Measurements from ENCODE around the gene C17orf107.
"Not testable (repeated sequence)": the region's sequence is repeated elsewhere in the genome, so short reads cannot be mapped to it uniquely, and the experiment has no call there.

The C17orf107 gene

DNA sequence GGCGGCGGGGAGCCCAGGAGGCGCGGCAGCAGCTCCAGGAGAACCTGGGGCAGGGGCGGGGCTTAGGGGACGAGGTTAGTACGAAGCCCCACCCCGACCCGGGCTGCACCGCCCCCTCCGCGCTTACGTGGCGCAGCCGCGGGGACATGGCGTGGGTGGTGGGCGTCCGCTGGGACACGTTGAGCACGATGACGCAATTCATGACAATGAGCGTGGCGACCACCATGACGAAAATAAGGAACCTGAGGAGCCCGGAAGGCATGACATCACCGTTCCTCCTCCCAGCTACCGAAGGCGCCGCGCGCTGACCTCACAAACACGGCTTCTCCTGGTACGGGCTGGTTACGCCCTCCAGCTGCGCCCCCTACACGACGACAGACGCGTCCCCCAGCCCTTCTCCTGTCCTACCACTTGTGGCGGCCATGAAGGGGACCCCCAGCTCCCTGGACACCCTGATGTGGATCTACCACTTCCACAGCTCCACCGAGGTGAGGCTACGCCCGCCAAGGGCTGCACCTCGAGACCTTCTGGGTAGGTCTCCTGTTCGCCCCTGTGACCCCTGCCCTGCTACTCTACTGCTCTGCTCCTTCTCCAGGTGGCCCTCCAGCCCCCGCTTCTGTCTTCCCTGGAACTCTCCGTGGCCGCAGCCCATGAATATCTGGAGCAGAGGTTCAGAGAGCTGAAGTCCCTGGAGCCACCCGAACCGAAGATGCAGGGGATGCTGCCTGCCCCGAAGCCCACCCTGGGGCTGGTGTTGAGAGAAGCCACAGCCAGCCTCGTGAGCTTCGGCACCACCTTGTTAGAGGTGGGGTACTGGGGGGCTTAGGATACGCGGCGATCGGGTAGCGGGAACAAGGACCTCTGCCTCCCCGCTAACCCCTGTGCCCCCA, at the start of gene C17orf107:
Gene C17orf107, plus strand, starts transcription at position 196 of the 890 bp plus-strand sequence. Its CDS starts 227 bp downstream, at position 423.
- peak; percentile 96 for DNase-seq

- no peak for DNase-seq
These were observed 49.1 kb upstream of the C17orf107 start for GRCh38 chr17:4850246-4850645.

GRCh38 chr17:4851084-4851483, 48.3 kb upstream of the C17orf107 start:
- DNase-seq: no peak

- DNase-seq: no peak
These were observed 46.6 kb upstream of the C17orf107 start for GRCh38 chr17:4852567-4853207.

DNA sequence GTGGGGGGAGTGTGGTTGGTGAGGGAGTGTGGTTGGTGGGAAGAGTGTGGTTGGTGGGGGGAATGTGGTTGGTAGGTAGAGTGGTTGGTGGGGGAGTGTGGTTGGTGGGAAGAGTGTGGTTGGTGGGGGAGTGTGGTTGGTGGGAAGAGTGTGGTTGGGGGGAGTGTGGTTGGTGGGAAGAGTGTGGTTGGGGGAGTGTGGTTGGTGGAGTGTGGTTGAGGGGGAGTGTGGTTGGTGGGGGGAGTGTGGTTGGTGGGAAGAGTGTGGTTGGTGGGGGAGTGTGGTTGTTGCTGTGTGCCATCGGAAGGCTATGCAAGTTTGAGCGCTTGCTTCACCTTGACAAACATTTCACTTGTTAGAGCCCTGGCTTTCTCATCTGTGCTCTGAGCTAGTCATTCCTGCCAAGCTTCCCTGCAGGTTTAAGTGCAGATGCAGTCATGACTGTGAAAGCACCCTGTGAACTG, 46.1 kb upstream of the C17orf107 start:
- DNase-seq: no peak

DNA sequence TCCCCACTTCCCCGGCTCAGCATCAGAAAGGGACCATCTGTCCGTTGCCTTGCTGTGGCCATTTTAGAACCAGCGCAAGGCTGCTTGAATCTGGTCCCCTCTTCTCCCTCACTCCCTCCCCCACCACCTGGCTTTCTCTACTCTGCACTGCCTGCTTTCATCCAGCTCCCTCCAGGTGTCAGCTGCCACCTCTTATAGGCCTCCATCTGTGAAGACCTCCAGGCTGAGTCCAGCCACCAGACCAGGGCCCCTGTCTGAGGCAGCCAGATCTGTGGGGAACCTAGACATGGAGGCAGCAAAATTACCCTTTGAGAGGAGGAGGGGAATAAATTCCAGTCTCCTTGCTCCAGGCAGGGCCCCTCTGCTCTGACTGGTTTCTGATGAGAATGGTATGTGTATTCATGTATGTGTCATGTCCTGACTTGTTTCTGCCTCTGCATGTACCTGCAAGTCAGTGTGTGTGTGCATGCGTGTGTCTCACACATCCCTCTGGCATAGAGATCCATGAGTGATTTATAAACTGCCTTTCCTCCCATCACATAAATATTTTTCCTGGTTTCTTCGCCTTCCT, 45.1 kb upstream of the C17orf107 start:
- DNase-seq: no peak

- no peak for DNase-seq
These were observed 42.9 kb upstream of the C17orf107 start for GRCh38 chr17:4856271-4856936.

DNA sequence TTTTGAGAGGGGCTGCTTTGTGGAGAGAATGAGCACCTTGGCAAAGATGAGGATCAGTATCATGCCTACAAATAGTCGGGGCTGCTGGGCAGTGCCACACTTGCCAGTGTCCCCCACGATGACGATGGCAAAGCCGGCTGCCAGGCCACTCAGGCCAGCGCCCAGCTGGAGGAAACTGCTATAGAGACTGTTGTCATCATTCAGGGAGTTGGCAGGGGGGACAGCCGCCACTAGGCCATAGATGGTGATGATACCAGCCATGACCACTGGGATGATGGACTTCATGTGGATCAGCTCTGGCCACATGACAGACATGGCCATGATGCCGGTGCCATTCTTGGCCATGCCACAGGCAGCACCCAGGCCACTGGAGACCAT, 42.4 kb upstream of the C17orf107 start:
- no peak for DNase-seq

GRCh38 chr17:4857347-4857746, 42.0 kb upstream of the C17orf107 start:
- not testable (repeated sequence) for DNase-seq

DNA sequence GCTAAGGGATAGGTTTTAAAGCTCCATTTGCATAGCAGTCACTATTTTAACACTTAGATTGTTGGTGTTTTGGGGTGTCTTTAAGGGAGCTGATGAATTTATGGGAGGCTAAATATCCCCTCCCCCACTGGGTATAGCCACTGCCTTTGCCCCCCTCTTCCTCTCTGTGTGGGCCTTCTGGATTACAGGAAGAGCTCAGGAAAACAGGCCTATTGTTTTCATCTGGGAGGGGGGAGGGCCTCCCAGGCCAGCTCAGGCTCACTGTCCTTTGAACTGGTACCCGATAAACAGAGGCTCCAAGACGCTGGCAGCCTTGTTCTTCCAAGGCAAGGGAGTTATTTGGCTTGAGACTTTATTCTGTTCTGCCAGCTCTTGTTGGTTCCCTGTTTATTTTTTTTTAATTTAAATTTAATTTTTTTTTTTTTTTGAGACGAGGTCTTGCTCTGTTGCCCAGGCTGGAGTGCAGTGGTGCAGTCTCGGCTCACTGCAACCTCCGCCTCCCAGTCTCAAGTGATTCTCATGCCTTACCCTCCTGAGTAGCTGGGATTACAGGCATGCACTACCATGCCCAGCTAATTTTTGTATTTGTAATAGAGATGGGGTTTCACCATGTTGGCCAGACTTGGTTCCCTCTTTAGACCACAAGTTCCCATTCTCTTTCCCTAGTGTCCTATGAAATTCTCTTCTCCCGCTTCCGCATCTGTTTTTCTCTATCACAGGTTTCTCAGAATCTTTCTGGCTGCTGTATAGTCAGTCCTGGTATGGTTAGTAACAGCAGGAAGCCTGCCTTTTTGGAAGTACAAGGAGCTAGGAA, 41.1 kb upstream of the C17orf107 start:
- no peak for DNase-seq

DNA sequence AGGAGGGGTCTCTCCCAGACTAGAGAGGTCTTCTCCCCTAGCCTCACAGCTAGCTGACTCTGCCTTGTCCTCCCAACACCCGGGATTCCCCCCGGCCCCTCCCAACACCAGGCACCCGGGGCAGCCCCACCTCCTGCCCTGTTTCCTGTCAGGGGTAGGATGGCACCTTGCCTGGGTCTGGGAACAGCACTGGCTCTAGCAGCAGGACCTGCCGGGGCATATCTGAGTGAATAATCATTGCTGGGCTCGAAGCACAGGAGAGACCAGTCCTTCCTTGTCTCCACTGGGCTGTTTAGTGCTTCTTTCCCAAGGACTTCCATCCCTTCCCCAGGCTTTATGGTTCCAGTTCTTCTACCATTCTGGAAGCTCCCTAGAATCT, 40.5 kb upstream of the C17orf107 start:
- DNase-seq: no peak

GRCh38 chr17:4859816-4860625, 39.3 kb upstream of the C17orf107 start:
- DNase-seq: no peak

- DNase-seq: no peak
These were observed 38.7 kb upstream of the C17orf107 start for GRCh38 chr17:4860651-4861050.

DNA sequence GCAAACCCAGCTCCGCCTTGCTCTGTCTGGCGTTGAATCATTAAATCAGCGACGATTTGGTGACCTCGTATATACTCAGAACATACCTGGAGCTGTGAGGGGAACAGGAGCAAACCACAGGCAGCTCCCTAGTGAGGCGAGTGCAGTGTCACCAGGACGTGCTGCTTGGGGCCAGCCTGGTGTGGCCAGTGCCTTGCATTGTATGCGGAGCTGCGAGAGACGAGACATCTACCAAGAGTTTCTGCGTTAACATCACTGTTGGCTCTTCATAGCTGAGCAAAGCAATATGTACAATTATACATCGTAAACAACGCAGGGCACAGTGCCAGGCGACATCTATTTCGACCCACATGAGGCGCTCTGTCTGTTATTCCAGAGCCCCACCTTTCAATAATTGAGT, 38.3 kb upstream of the C17orf107 start:
- DNase-seq: no peak

- no peak for DNase-seq
These were observed 36.6 kb upstream of the C17orf107 start for GRCh38 chr17:4862720-4863119.

DNA sequence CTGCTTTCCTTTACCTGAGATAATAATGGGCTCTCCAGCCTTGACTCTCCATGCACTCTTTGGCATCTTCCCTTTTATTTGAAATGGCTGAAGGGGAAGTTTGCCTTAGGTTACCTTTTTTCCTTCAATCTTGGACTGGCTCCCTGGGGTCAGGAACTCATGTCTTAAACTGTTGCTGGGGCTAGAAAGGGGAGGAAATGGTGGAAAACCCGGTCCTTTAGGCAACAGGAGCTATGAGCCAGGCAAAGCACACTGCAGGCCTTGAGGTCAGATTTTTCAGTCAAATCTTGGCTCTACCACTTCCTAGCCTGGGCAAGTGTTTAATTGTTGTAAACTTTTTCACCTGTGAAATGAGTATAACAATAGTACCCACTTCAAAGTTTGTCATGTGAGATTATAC, 36.0 kb upstream of the C17orf107 start:
- no peak for DNase-seq

DNA sequence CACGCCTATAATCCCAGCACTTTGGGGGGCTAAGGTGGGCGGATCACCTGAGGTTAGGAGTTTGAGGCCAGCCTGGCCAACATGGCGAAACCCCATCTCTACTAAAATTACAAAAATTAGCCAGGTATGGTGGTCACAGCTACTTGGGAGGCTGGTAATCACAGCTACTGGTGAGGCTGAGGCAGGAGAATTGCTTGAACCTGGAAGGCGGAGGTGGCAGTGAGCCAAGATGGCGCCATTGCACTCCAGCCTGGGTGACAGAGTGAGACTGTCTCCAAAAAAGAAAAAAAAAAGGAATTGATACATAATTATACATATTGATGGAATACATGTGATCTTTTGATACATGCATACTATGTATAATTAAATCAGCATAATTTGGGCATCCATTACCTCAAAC, 31.8 kb upstream of the C17orf107 start:
- DNase-seq: not testable (repeated sequence)

DNA sequence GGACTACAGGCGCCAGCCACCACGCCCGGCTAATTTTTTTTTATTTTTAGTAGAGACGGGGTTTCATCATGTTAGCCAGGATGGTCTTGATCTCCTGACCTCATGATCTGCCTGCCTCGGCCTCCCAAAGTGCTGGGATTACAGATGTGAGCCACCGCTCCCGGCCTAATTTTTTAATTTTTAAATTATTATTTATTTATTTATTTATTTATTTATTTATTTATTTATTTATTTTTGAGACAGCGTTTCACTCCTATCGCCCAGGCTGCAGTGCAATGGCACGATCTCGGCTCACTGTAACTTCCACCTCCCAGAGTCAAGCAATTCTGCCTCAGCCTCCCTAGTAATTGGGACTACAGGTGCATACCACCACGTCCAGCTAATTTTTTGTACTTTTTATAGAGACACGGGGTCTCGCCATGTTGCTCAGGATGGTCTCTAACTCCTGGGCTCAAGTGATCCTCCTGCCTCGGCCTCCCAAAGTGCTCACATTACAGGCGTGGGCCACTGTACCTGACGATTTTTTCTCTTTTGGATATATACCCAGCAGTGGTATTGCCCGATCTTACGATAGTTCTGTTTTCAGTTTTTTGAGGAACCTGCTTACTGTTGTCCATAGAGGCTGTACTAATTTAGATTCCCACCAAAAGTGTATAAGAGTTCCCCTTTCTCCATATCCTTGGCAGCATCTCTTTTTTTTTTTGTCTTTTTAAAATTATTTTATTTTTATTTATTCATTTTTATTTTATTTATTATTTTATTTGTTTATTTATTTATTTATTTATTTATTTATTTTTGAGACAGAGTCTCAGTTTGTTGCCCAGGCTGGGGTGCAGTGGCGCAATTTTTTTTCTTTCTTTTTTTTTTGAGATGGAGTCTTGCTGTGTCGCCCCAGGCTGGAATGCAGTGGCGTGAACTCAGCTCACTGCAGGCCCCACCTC, 30.0 kb upstream of the C17orf107 start:
- DNase-seq: not testable (repeated sequence)

DNA sequence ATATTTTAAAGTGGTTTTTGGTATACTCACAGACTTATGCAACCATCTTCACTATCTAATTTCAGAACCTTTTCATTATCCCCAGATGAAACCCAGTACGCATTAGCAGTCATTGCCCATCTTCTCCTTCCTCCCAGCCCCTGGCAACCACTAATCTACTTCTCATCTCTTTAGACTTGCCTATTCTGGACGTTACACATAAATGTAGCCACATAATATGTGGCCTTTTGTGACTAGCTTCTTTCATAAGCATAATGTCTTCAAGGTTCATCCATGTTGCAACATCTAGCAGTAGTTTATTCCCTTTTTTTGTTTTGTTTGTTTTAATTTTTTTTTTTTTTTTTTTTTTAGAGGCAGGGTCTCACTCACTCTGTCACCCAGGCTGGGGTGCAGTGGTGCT, 28.5 kb upstream of the C17orf107 start:
- no peak for DNase-seq

DNA sequence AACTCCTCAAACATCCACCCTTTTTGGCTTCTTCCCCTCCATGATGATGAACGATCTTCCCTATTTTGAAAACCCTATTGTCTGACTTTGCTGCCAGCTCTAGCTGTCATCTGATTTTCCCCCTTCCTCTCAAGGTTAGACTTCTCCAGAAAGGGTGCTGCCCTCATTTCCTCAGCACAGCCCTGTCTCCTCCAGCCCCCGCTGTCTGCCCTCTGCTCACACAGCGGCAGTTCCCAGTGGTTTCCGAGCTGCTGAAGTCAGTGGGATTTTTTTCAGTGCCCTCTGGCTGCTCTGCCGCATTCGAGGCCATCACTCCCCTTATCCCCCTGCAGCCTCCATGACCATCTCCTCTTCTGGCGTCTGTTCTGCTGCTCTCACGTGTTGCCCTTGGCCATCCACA, 26.6 kb upstream of the C17orf107 start:
- no peak for DNase-seq

All from stimulated activated CD4-positive, alpha-beta T cell treated with anti-CD3 and anti-CD28 coated beads, Interleukin-15, amount 100 ng/mL, for 24 hours (primary cell).